HG02981 (cell line): ENCODE data around the gene SPATA9.
A peak's percentile ranks its signal among the peaks of the same experiment; 100 is the strongest.
"Not testable (repeated sequence)": the region's sequence is repeated elsewhere in the genome, so short reads cannot be mapped to it uniquely, and the experiment has no call there.

Experiments
- ATAC-seq: cut with Tn5 transposase; IDR thresholded peaks from one replicate; pipeline ENCODE4 v1.9.1; 2021; ENCODE audit warnings: mild to moderate bottlenecking, moderate library complexity; ENCODE audit not compliant: unreplicated experiment

The SPATA9 gene

GRCh38 chr5:95718203-95718602 is 35.4 kb upstream of the SPATA9 start:
- peak; percentile 86 for ATAC-seq

GRCh38 chr5:95717439-95717838 is 34.6 kb upstream of the SPATA9 start:
- ATAC-seq: no peak

DNA sequence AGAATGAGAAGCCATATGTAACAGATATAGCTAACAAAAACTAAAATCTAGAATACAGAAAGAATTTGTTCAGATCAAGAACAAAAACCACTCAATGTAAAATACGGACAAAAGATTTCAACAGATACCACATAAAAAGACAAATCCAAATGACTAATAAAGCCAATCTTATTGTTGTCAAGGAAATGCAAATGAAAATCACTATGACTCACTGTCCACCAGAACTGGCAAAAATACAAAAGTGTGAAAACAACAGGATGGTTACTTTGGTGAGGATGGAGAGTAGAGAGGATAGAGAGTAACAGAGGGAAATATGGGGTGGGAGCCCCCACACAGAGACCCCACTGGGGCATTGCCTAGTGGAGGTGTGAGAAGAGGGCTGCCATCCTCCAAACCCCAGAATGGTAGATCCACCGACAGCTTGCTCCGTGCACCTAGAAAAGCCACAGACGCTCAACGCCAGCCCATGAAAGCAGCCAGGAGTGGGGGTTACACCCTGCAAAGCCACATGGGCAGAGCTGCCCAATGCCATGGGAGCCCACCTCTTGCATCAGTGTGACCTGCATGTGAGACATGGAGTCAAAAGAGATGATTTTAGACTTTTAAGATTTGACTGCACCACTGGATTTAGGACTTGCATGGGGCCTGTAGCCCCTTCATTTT is 33.1 kb upstream of the SPATA9 start:
- ATAC-seq: no peak

- no peak for ATAC-seq
Measured at GRCh38 chr5:95713960-95714710, 31.3 kb upstream of the SPATA9 start.

- ATAC-seq: not testable (repeated sequence)
Measured at GRCh38 chr5:95713246-95713645, 30.5 kb upstream of the SPATA9 start.

DNA sequence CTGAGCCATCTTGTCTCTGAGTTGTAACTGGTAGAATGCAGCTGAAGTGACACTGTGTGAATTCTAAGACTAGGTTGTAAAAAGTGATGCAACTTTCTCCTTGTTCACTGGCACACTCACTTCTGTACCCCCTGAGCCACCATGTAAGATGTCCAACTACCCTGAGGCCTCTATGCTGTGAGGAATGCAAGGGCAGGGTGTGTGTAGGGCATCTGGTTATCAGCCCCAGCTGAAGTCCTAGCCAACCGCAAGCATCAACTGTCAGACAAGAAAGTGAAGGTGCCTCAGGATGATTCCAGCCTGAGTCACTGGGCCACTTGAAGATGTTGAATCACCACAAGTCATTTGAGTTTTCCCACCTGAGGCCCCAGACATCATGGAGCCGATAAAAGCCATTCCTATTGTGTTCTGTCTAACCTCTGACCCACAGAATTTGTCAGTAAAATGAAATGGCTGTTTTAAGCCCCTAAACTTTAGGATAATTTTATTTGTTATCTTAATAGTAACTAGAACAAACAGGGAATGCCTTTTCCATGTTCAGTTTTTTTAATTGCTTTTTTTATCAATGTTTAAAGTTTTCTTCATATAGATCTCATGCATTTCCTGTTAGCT is 29.7 kb upstream of the SPATA9 start:
- no peak for ATAC-seq

DNA sequence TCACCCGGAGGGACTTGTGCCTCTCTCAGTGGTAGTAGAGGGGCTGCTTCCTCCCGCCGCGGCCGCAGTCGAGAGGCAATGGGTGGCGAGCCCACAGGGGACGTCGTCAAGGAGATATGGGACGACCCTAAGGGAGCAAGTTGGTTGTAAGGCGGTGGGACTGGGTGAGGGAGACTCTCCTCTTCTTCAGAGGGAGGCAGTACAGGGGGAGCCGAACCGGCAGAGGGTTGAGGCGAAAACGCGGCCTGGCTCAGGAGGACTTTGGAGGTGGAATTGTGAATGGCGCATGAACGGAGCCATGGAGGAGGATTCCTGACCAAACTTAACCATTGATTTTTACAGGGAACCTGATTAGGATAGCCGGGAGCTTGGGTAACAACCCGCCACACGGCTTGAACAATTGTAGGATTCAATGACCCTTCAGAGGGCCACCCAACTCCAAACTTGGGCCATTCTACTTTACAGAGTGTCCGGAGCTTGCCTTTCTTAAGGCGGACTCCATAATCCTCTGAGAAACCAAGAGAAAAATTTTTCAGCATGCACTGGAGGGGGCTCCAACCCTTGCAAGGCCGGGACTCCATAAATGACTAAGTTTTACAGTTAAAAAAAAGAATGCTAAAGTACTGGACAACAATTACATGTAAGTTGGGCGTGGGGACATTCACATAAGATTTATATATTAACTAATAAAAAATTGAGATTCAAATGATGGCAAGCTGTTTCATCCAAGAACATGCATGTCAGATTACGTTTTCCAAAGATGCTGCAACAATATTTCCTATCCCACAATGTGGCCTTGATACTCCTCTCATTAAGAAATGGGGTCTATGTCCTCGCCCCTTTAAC is 28.9 kb upstream of the SPATA9 start:
- no peak for ATAC-seq

DNA sequence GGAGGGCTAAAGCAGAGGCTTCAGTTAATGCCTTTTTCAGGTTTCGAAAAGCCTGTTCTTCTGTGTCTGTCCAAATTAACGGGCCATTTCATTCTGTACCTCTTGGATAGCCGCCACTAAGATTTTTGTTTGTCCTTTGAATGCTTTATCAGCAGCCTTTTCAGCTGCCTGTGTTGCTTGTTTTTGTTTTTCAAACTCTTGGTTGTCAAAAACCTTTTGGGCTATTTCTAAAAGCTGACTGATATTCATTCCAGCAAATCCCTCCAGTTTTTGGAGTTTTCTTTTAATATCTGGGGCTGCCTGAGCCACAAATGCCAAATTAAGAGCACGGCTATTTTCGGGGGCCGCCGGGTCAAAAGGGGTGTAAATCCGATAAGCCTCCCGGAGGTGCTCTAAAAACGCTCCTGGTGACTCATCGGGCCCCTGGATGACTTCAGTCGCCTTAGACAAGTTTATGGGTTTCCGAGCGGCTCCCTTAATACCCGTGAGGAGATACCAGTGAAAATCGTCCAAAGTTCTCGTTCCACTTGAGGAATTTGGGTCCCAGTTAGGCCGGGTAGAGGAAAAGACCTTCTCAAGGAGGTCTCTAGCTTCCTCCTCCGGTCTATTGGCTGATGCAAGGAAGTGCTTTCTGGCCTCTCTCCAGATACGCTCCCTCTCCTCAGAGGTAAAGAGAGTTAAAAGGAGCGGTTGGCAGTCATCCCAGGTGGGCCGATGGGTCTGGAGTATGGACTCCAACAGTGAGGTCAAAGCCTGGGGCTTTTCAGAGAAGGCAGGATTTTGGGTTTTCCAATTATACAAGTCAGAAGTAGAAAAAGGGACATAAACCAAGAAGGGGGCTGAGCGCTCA is 28.1 kb upstream of the SPATA9 start:
- ATAC-seq: not testable (repeated sequence)

DNA sequence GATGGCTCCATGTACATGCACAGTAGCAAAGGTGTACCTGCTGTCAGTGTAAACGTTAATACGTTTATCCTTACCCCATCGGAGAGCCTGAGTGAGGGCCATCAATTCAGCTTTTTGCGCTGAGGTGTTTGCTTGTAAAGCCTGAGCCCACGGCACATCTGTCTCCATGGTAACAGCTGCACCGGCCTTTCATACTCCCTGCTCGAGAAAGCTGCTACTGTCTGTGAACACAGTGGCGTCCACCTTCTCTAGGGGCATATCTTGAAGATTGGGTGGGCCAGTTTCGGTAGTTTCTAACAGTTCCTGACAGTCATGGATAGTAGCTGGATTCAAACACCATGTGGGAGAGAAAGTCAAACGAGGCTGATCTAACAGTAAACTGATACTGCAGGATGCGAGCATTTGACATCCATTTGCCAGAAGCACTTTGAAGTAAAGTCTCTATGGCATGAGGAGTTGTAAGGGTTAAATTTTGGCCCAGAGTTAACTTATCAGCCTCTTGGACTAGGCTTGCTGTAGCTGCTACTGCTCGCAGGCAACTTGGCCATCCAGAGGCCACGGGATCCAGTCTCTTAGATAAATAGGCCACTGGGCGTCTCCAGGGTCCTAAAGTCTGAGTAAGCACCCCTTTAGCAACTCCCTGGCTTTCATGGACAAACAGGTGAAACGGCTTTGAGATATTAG is 27.3 kb upstream of the SPATA9 start:
- no peak for ATAC-seq

GRCh38 chr5:95708876-95709275 is 26.1 kb upstream of the SPATA9 start:
- no peak for ATAC-seq

DNA sequence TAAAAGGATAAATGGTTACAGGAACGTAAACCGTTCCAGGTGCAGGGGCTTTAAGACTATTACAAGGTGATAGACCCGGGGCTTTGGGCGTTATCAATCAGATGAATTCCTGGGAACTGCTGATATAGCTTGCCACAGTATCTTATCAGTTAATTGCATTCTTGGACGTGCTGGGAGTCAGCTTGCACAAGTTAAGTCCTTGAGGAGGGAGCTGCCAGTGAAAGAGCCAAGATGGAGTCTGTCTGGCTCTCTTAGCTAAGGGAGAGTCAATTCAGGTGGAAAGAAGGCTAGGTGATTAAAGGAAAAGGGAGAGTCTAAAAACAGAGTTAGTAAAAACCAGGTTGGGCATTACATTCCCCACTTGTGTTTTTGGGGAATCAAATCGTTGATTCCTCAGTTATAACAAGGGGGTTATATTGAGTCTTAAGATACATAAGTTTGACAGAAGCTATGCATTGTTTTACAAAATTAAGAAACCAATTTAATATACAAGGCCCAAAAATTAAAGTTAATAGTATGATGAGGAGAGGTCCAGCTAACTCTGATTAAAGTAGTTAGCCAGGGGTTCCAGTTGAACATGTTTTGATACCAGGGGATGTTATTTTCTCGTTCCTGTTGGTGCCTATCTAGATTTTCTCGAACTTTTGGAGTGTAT is 24.9 kb upstream of the SPATA9 start:
- ATAC-seq: not testable (repeated sequence)

GRCh38 chr5:95707055-95707454 is 24.3 kb upstream of the SPATA9 start:
- ATAC-seq: no peak

- not testable (repeated sequence) for ATAC-seq
Measured at GRCh38 chr5:95706196-95706595, 23.4 kb upstream of the SPATA9 start.

DNA sequence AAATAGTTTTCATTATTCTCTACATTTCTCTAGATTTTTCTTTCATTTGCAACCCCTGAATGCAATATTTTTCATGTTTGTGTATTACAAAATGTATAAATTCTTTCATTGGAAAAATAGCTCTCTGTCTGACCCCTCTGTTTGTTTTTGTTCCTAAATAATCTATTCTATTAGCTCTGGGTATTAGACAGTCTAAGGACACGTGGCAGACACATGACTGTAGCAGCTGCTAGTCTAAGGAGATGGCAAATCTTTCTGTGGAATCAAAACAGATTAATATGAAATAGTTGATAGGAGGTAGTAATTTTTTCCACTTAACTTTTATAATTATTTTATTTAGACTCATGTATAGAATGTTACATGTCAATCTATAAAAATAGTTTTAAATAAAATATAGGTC is 21.4 kb upstream of the SPATA9 start:
- no peak for ATAC-seq

GRCh38 chr5:95701074-95701473 is 18.3 kb upstream of the SPATA9 start:
- ATAC-seq: no peak

DNA sequence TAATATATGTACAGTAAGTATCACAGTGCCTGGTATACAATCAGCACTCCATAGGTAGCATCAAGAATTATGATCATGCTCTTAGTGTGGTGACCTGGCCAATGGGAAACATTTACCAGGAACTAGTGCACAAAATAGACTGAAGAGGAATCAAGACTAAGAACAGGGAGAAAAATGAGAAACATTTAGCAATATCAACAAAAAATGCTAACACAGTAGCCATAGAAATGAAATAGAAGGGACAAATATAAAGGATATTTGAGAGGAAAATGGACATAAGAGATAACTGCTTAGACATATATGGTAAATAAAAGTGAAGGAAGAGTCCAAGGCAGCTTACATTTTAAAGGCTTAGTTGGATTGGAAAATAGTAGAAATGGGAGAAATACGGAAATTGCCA is 16.5 kb upstream of the SPATA9 start:
- ATAC-seq: no peak

DNA sequence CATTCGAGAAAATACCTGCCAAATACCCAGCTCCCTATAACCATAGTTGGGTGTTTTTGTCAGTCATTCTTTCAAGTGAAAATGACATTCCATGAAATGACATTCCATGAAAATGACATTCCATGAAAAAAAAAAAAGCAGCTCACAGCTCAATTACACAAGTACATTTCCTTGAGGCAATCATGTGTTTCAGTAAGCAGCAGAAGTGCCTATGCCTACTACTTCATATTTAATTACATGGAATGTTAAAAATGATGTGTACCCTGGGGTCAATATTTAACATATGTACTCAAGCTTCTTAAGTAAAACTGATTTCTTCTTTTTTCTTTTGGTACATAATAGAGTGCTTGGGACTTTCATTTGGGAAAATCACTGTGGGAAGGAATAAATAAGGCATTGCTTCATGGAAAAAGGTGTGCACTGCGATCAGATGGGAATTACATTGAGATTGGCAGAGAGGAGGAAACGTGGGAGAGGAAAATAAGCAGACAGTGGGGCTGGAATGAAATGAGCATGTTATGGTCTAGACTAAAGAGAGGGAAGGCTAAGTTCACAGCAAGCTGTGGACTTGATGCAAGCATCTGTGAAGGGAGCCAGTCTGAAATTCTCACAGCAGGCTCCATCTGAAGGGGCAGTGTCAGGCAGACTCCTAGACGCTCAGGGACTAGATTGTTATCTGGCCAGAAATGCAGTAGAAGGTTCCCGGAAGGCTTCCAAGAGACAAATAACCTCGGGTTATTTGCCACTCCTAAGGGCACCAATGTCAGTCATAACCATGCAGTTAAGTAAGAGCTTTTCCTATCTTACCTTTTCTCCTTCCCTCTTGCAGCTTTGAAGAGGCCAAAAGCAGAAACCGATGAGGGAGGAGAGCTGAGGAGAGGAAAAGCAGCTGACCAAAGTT is 15.2 kb upstream of the SPATA9 start:
- no peak for ATAC-seq

DNA sequence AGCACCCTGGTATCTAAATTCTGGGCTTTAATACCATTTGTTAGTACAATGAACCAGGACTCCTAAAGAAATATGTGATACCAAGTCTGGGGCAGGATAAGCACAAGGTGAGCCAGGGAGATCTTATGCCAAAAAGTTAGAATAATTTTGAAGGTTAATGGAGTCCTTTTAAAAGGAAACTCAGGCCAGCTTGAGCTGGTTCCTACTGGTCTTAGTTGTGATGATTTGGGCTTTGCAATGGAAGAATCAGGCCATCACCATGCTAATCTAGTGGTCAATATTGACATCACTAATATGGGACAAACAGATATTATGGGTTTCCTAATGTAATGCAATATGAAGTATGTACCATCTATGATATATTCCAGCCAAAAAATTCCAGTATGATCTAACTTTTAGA is 7.5 kb upstream of the SPATA9 start:
- no peak for ATAC-seq
